Glomerular visceral epithelial cell (primary cell): ENCODE results near the gene NHERF2.
"Not testable (repeated sequence)": the region's sequence is repeated elsewhere in the genome, so short reads cannot be mapped to it uniquely, and the experiment has no call there.

Experiments used
- DNase-seq: peaks from one replicate; pipeline ENCODE4 v3.0.0-alpha.2; 2016; ENCODE audit errors: extremely low spot score

The NHERF2 gene

GRCh38 chr16:2028146-2028545, 1.4 kb downstream of the NHERF2 start:
- DNase-seq = no peak

DNA sequence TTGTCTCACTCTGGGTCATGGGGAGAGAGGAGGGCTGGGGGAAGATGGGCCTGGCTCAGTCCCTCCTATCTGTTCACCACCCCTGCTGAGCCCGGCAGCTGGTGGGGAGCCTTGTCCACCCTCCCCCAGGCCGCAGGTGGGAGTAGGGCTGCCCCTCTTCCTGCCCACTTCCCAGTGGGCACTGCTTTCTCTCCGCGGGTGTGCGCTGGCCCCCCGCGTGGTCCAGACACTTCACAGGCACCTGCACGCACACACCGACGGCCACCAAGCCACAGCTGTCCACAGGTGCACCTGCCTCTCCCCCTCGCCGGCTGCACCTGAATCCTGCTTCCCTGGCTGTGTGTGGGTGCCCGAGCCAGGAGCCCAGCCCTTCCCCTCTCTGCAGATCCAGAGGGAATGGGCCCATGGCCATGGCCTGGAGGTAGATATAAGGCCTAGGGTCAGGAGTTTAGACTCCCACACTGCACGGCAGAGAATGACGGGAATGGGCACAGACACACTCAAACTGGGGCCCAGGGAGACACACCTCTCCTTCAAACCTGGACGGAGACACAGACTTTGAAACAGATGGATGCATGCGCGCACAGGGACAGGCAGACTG, 2.0 kb downstream of the NHERF2 start:
- no peak for DNase-seq

- DNase-seq = no peak
Measured at GRCh38 chr16:2029350-2029749, 2.6 kb downstream of the NHERF2 start.

DNA sequence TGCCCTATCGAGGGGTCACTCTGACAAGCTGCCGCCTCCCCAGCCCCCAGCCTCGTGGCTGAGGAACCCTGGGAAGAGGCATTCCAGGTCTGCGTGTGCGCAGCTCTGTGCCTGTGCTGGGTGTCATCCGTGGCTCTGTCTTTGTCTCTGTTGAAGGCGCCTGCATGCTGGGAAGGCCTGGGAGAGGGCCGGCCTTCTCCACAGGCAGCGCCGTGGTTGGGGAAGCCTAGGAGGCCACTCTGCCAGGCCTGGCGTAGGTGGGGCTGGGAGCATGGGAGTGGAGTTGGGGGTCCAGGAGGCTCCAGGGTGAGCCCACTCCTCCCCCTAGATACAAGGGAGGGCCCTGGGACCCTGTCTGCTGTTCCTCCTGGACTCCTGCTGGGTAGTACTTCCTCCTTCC, 3.3 kb downstream of the NHERF2 start:
- DNase-seq = no peak

- no peak for DNase-seq
Measured at GRCh38 chr16:2031081-2031577, 4.4 kb downstream of the NHERF2 start.

DNA sequence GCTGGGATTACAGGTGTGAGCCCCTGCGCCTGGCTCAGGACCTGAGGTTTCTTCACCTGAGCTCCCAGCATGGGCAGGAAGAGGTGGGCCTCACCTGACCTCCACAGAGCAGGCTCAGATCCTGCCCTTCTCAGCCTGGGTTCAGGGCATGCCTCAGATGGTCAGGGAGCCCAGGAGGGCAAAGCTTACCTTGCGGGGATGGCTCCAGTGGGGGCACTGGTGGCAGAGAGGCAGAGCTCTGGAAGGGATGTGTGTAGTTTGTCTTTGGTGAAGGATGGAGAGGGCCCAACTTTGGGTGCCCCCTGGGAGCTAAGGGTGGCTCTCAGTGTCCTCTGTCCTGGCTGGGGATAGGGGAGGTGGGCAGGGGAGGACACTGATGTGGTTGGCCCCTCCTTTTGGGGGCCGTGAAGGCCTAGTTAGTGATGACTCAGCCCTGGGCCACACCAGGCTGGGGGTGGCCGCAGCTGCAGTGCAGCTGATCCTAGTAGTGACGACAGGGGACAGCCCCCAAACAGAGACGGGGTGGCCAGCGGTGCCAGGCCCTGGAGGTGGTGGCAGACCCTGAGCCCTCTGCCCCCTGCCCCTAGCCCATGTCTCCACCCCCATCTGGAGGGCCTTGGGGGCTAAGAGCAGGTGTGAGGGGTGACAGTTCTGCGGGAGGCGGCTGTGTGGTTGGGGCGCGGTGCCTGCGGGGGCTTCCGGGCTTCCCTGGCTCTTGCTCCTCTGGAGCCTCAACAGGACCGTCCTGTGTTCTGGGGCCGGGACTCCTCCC, 5.8 kb downstream of the NHERF2 start:
- DNase-seq = no peak

DNA sequence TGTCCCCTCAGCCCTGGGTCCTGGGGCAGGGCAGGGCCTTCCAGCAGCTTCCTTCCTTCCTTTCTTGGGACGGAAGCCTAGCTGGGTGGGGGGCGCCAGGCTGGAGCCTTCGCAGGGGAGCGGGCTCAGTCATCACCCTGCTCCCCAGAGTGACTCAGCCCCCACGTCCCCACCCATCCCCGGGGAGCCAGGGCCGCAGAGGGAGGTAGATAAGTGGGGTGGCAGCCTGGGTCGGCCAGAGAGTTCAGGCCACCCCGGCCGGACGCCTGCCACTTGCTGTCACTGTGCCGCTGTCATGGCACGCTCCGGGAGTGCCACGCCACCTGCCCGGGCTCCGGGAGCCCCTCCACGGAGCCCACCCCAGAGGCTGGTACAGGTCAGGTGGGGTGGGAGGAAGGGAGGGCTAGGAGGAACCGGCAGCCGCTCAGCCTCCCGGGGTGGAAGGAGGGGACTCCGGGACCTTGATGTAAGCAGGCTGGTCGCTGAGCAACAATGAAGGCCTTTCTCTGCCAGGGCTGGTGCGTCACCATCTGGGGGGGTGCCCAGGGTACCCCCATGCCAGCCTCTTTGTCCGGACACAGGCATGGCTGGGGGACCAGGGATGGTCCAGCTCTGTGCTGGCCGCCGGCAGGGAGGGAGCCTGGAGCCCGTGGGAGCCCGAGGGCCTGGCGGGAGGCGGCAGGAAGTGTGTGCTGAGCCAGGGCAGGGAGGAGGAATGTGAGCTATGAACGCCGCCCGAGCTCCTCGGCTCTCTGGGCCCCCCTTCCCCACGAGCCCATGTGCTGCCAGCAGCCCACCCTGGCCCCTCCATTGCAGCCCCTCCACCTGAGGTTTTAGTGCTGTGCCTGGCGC, 6.6 kb downstream of the NHERF2 start:
- DNase-seq = peak; percentile 40

DNA sequence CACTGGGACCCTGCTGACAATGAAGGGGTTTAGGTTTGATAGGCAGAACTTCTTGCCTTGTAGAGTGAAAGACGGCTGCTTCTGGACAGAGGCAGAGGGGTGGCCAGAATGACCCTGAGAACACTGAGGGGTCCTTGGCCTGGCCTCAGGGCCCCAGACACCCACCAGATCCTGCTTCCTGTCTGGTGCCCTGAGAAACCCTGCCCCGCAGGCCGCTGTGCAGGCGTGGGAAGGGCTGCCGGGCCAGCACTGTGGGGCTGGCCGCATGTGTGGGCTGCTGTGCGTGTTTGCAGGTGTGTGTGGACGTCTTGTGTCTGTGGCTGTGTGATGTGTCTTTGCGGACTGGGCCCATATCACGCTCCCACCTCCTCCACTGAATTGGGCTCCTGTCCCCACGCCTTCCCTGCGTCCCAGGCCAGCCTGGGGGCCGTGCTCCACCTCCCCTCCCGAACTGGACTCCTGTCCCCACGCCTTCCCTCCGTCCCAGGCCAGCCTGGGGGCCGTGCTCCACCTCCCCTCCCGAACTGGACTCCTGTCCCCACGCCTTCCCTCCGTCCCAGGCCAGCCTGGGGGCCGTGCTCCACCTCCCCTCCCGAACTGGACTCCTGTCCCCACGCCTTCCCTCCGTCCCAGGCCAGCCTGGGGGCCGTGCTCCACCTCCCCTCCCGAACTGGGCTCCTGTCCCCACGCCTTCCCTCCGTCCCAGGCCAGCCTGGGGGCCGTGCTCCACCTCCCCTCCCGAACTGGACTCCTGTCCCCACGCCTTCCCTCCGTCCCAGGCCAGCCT, 7.4 kb downstream of the NHERF2 start:
- DNase-seq = not testable (repeated sequence)

GRCh38 chr16:2034696-2035430, 8.2 kb downstream of the NHERF2 start:
- DNase-seq = no peak

- peak; percentile 80 for DNase-seq
Measured at GRCh38 chr16:2035431-2036199, 8.9 kb downstream of the NHERF2 start.

DNA sequence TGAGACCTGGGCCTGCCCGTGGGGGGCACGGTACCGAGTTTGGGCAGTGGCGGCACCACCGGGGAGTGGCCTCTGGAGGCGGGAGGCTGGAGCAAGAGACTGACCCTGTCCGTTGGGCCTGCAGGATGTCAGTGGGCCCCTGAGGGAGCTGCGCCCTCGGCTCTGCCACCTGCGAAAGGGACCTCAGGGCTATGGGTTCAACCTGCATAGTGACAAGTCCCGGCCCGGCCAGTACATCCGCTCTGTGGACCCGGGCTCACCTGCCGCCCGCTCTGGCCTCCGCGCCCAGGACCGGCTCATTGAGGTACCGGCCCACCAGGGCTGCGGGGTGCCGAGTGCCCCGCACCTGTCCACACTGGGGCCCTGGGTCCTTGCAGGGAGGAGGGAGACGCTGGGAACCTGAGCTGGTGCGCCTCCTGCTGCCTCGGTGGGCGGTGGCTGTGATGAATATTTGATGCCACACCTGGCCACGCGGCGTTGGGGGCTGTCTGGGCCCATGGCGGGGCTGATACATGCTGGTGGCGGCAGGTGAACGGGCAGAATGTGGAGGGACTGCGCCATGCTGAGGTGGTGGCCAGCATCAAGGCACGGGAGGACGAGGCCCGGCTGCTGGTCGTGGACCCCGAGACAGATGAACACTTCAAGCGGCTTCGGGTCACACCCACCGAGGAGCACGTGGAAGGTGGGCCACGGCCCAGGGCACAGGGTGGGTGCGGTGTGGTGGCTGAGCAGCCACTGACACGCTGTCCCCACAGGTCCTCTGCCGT, 9.7 kb downstream of the NHERF2 start:
- DNase-seq = no peak

DNA sequence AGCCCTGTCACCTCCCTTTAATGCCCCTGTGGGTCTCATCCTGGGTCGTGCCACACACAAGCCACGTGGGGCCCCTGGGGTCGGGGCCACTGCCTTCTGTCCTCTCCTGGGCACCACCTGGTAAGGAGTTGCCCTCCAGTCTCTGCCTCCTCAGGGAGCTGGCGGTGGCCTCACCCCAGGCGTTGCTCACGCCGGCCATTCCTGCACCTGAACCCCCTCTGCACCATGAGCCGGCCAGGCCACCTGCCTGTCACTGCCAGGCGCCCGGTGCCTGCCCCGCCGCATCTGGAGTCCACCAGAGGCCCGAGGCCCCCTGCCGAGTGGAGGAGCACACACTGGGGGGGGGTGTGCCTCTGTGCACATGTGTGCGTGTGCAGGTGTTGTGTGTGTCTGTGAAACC, 10.4 kb downstream of the NHERF2 start:
- no peak for DNase-seq

- DNase-seq = no peak
Measured at GRCh38 chr16:2037647-2038381, 11.1 kb downstream of the NHERF2 start.

- DNase-seq = no peak
Measured at GRCh38 chr16:2038382-2039231, 11.9 kb downstream of the NHERF2 start.

DNA sequence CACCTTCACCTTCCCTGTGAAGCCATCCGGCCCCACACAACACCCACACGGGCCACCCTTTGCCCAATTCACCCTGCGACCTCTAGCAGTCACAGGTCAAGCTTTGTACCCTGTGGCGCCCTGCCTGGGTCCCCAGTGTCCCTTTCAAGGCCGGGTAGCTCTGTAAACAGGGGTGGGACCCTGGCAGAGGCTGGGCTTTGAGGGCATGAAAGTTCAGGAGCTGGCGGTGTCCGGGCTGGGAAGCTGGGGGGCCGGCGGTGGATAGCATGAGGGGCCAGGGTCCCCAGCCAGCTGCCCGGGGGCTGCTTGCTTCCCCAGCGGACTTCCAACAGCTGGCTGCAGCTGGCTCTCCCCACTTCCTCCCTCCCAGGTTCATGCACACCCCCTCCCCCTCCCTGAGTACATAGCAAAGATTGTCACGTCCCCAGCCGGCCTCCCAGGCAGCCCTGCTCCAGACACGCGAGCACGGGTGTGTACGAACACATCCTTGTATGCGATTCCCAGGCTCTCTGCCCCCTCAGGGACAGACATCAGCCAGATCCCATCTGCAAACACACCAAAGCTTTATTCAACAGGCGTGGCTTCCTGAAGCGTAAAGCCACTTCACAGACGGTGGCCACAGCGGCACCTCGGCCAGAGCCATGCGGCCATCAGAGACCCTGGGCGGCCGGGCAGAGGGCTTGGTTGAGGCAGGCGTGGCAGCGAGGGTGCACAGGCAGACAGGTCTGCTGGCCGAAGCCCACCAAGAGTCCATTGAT, 12.8 kb downstream of the NHERF2 start:
- DNase-seq = no peak

GRCh38 chr16:2040041-2040786, 13.5 kb downstream of the NHERF2 start:
- no peak for DNase-seq
